ENCODE data around the gene BTBD9. TPM values are rescaled to one million over a fixed set of nuclear protein-coding genes. Genes with fewer than 3 reads are reported as not detected.

BTBD9 gene
- total RNA-seq, 2 donors from 2014 or later, result 14.2 to 18.2 TPM

DNA sequence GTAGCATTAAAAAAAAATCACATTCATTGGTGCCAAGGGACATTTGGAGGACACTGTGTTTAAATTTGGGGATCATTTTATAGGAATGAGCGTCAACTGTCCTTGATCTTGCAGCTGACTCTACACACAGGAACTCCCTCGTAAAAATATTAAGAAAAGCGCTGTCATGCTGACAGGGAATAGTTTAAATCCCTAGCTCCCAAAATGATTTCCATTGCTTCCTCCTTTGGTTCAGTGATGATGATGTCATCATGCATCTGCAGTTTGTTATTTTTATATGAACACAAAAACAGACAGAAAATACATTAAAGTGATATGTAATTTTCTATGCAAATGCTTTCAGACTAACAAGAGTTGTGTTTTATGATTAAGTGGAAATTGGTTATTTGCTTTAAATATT, 275.6 kb downstream of the BTBD9 start:
- no peak for DNase-seq (ENCODE audit: low spot score)
- Histone ChIP-seq H3K4me3 (no peak overlapping the region), H3K4me1 (no peaks in the 10 kb centered on the region), H3K36me3 (no peaks in the 10 kb centered on the region), H3K27me3 (no peaks in the 10 kb centered on the region), H3K9me3 (no peaks in the 10 kb centered on the region), H3K27ac (no peak overlapping the region)
- TF ChIP-seq, protein P1, sequence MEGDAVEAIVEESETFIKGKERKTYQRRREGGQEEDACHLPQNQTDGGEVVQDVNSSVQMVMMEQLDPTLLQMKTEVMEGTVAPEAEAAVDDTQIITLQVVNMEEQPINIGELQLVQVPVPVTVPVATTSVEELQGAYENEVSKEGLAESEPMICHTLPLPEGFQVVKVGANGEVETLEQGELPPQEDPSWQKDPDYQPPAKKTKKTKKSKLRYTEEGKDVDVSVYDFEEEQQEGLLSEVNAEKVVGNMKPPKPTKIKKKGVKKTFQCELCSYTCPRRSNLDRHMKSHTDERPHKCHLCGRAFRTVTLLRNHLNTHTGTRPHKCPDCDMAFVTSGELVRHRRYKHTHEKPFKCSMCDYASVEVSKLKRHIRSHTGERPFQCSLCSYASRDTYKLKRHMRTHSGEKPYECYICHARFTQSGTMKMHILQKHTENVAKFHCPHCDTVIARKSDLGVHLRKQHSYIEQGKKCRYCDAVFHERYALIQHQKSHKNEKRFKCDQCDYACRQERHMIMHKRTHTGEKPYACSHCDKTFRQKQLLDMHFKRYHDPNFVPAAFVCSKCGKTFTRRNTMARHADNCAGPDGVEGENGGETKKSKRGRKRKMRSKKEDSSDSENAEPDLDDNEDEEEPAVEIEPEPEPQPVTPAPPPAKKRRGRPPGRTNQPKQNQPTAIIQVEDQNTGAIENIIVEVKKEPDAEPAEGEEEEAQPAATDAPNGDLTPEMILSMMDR (IDR thresholded peaks at IDR 0.05), result no peak

- TF ChIP-seq, protein P1 (IDR thresholded peaks at IDR 0.05), result no peak
- Histone ChIP-seq H3K27ac (no peak overlapping the region), H3K4me1 (peaks cover 0 to 6% of the 10 kb centered on the region in 2 donors), H3K36me3 (no peaks in the 10 kb centered on the region), H3K9me3 (no peaks in the 10 kb centered on the region), H3K27me3 (no peaks in the 10 kb centered on the region), H3K4me3 (no peak overlapping the region)
- DNase-seq (ENCODE audit: low spot score), result no peak
Measured at GRCh38 chr6:38355519-38355918, 284.2 kb downstream of the BTBD9 start.

GRCh38 chr6:38354905-38355304, 284.8 kb downstream of the BTBD9 start:
- no peaks in the 10 kb centered on the region for H3K9me3 ChIP-seq
- no peaks in the 10 kb centered on the region for H3K27me3 ChIP-seq
- peaks cover 0 to 12% of the 10 kb centered on the region in 2 donors for H3K4me1 ChIP-seq
- no peak for DNase-seq (ENCODE audit: low spot score)
- H3K4me3 ChIP-seq, result no peak overlapping the region
- TF ChIP-seq, protein P1 (IDR thresholded peaks at IDR 0.05), result no peak
- no peak overlapping the region for H3K27ac ChIP-seq
- H3K36me3 ChIP-seq, result no peaks in the 10 kb centered on the region

- TF ChIP-seq, protein P1 (IDR thresholded peaks at IDR 0.05), result no peak
- no peaks in the 10 kb centered on the region for H3K9me3 ChIP-seq
- H3K27ac ChIP-seq, result no peak overlapping the region
- H3K4me3 ChIP-seq, result no peak overlapping the region
- H3K36me3 ChIP-seq, result no peaks in the 10 kb centered on the region
- DNase-seq (ENCODE audit: low spot score), result no peak
- no peaks in the 10 kb centered on the region for H3K27me3 ChIP-seq
- peaks cover 0 to 13% of the 10 kb centered on the region in 2 donors for H3K4me1 ChIP-seq
Measured at GRCh38 chr6:38354037-38354381, 285.7 kb downstream of the BTBD9 start.

DNA sequence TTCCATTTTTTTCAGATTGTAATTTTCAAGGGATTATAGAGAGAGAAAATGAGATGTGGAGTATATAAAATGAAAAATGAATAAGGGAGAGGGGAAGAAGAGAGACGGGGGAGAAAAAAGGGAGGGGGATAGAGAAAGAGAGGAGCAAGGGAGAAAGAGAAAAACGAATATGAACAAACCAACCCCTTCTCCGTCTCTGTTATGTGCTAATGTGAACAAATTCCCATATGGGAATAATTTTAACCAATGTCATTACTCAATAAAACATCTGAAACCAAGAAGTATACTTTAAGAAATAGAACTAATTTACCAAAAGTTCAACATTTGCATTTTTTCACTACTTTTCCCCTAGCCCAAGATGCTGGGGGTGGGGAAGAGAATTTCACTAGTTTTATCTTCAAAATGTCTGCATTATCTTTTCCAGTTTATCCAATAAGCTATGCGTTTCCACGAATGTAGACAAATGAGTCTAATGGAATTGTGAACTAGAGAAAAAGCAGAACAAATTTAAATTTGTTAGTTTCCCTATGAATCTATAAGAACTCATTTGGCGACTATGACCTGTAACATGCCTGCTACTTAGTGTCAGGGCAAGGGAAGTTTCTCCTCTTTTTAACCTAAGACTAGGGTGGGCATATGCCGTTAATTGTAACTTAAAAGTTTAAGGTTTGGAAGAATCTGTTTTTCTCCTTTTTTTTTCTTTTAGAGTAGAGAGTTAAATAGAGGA, 286.3 kb downstream of the BTBD9 start:
- Histone ChIP-seq H3K27me3 (no peaks in the 10 kb centered on the region), H3K4me3 (no peak overlapping the region), H3K36me3 (no peaks in the 10 kb centered on the region), H3K9me3 (no peaks in the 10 kb centered on the region), H3K27ac (no peak overlapping the region), H3K4me1 (peaks cover 0 to 13% of the 10 kb centered on the region in 2 donors)
- no peak for DNase-seq (ENCODE audit: low spot score)
- TF ChIP-seq, protein P1 (IDR thresholded peaks at IDR 0.05), result no peak

- Histone ChIP-seq H3K9me3 (no peaks in the 10 kb centered on the region), H3K4me1 (peaks cover 0 to 13% of the 10 kb centered on the region in 2 donors), H3K27me3 (no peaks in the 10 kb centered on the region), H3K36me3 (no peaks in the 10 kb centered on the region), H3K4me3 (no peak overlapping the region), H3K27ac (no peak overlapping the region)
- DNase-seq (ENCODE audit: low spot score), result no peak
- TF ChIP-seq, protein P1 (IDR thresholded peaks at IDR 0.05), result no peak
Measured at GRCh38 chr6:38352636-38353035, 287.1 kb downstream of the BTBD9 start.

Data from right atrium auricular region (tissue), 2 donors.